GM19193 (cell line): ENCODE data around the gene NENF.
A peak's percentile ranks its signal among the peaks of the same experiment; 100 is the strongest.

ENCODE experiments used
- POLR2A ChIP-seq: IDR thresholded peaks from 4 replicates; pipeline ENCODE4 v1.6.1; 2011; ENCODE audit not compliant: insufficient read depth, insufficient read length; ENCODE audit errors: extremely low read depth

NENF gene

GRCh38 chr1:212432661-212433576 lies at the start of gene NENF:
TSS of gene NENF (plus strand) at chr1:212432920. CDS start at chr1:212432944, 24 bp downstream.
- TF ChIP-seq POLR2A = peak; percentile 77

- no peak for TF ChIP-seq POLR2A
Observed at GRCh38 chr1:212386029-212386428, 46.7 kb upstream of the NENF start.

- TF ChIP-seq POLR2A = no peak
Observed at GRCh38 chr1:212388985-212389716, 43.6 kb upstream of the NENF start.

- TF ChIP-seq POLR2A = no peak
Observed at GRCh38 chr1:212396638-212397037, 36.1 kb upstream of the NENF start.

- no peak for TF ChIP-seq POLR2A
Observed at GRCh38 chr1:212397171-212397570, 35.5 kb upstream of the NENF start.

- TF ChIP-seq POLR2A = no peak
Observed at GRCh38 chr1:212401042-212401441, 31.7 kb upstream of the NENF start.

- no peak for TF ChIP-seq POLR2A
Observed at GRCh38 chr1:212401838-212402582, 30.7 kb upstream of the NENF start.

GRCh38 chr1:212402666-212403321 lies 29.9 kb upstream of the NENF start:
- no peak for TF ChIP-seq POLR2A

- TF ChIP-seq POLR2A = no peak
Observed at GRCh38 chr1:212410231-212410820, 22.4 kb upstream of the NENF start.

GRCh38 chr1:212412374-212412773 lies 20.3 kb upstream of the NENF start:
- no peak for TF ChIP-seq POLR2A

- no peak for TF ChIP-seq POLR2A
Observed at GRCh38 chr1:212413902-212414327, 18.8 kb upstream of the NENF start.

- TF ChIP-seq POLR2A = peak; percentile 91
Observed at GRCh38 chr1:212414328-212415106, 18.2 kb upstream of the NENF start, which contains the start of gene PACC1. TSS of gene PACC1 (minus strand) at chr1:212414886. CDS start at chr1:212414757, 129 bp downstream.

- TF ChIP-seq POLR2A = no peak
Observed at GRCh38 chr1:212415107-212415841, 17.4 kb upstream of the NENF start.
